ENCODE results near the gene MRPL28.
"Not testable (repeated sequence)": the region's sequence is repeated elsewhere in the genome, so short reads cannot be mapped to it uniquely, and the experiment has no call there.

Gene MRPL28

DNA sequence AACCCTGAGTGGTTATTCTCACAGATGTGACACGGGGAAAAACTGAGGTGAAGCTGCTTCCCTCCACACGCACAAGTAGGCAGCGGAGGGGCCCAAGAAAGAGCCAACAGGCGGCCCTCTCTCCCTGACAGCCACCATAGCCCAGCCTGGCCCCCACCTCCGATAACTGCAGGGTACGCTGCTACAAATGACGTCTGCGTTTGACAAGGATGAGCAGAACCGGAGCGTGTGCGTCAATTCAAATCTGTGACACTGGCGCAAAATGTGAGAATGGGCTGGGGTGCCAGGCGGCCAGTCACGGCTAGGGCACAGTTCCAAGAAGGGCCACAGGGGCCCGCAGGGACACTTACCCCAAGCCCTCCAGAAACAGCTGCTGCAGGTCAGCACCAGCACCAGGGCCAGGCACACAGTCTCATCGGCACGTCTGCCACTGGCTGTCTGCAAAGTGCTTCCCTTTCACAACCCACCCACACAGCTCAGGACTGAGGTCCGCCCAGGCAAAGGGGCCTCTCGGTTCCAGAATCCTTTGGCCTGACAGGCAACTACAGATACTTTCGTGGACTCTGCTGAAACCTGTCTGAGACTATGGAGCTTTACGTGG is 32.3 kb downstream of the MRPL28 start:
- H3K4me3 ChIP-seq (ENCODE audit: low read depth, low read length), result no peak overlapping the region
- TF ChIP-seq, protein P1, sequence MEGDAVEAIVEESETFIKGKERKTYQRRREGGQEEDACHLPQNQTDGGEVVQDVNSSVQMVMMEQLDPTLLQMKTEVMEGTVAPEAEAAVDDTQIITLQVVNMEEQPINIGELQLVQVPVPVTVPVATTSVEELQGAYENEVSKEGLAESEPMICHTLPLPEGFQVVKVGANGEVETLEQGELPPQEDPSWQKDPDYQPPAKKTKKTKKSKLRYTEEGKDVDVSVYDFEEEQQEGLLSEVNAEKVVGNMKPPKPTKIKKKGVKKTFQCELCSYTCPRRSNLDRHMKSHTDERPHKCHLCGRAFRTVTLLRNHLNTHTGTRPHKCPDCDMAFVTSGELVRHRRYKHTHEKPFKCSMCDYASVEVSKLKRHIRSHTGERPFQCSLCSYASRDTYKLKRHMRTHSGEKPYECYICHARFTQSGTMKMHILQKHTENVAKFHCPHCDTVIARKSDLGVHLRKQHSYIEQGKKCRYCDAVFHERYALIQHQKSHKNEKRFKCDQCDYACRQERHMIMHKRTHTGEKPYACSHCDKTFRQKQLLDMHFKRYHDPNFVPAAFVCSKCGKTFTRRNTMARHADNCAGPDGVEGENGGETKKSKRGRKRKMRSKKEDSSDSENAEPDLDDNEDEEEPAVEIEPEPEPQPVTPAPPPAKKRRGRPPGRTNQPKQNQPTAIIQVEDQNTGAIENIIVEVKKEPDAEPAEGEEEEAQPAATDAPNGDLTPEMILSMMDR (IDR thresholded peaks at IDR 0.05; ENCODE audit: borderline replicate concordance, insufficient read depth, low read depth, low read length), result no peak

DNA sequence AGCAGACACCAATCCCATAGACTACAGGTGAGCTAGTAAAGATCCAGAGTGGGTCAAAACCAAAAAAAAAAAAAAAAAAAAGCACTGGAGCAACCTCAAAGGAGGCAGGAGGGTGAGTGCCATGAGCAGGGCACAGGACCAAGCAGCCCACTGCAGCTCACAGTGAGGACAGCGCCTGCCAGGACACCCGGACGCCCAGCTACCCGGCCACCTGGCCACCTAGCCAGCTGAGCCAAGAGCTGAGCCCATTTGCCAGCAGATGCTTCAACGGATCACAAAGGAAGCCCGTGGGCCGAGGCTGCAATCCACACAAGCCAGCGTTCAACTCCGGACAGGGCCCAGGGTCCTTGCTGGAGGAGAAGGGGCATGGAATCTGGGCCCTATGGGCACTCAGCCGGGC is 32.9 kb downstream of the MRPL28 start:
- TF ChIP-seq, protein P1 (IDR thresholded peaks at IDR 0.05; ENCODE audit: borderline replicate concordance, insufficient read depth, low read depth, low read length), result no peak
- H3K4me3 ChIP-seq (ENCODE audit: low read depth, low read length), result no peak overlapping the region

DNA sequence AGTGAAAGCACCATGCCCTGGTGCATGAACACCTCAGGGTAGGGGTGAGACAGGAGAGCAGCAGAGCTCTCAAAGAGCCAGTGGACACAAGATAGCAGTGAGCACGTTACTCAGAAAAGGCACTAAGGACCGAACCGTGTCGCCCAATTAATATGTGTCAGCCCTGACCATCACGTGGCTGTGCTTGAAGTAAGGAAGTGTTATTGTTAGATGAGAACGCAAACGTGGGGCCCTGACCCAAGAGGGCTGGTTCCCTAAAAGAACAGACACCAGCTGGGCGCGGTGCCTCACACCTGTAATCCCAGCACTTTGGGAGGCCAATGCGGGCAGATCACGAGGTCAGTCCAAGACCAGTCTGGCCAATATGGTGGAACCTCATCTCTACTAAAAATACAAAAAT is 34.1 kb downstream of the MRPL28 start:
- TF ChIP-seq, protein P1 (IDR thresholded peaks at IDR 0.05; ENCODE audit: borderline replicate concordance, insufficient read depth, low read depth, low read length), result no peak
- no peak overlapping the region for H3K4me3 ChIP-seq (ENCODE audit: low read depth, low read length)

GRCh38 chr16:334861-335632 is 35.3 kb downstream of the MRPL28 start:
- H3K4me3 ChIP-seq (ENCODE audit: low read depth, low read length), result not testable (repeated sequence)

- not testable (repeated sequence) for H3K4me3 ChIP-seq (ENCODE audit: low read depth, low read length)
These were observed 36.0 kb downstream of the MRPL28 start for GRCh38 chr16:334164-334832.

- TF ChIP-seq, protein P1 (IDR thresholded peaks at IDR 0.05; ENCODE audit: borderline replicate concordance, insufficient read depth, low read depth, low read length), result no peak
- H3K4me3 ChIP-seq (ENCODE audit: low read depth, low read length), result no peak overlapping the region
These were observed 36.8 kb downstream of the MRPL28 start for GRCh38 chr16:333406-334094.

- H3K4me3 ChIP-seq (ENCODE audit: low read depth, low read length), result not testable (repeated sequence)
These were observed 39.0 kb downstream of the MRPL28 start for GRCh38 chr16:331181-331814.

- TF ChIP-seq, protein P1 (IDR thresholded peaks at IDR 0.05; ENCODE audit: borderline replicate concordance, insufficient read depth, low read depth, low read length), result no peak
- no peak overlapping the region for H3K4me3 ChIP-seq (ENCODE audit: low read depth, low read length)
These were observed 39.6 kb downstream of the MRPL28 start for GRCh38 chr16:330741-331140.

Data from GM12875 (cell line).